Karpas-422 (cell line): ENCODE results near the gene NRTN. TPM values are rescaled to one million over a fixed set of nuclear protein-coding genes. Genes with fewer than 3 reads are reported as not detected.

Experiments used
- DNase-seq: peaks from one replicate; pipeline ENCODE4 v3.0.0-alpha.2; 2015
- H2AFZ ChIP-seq: fragments of 200-600 bp; sonication (generic); 2 replicates; pipeline ENCODE4 v1.6.1; 2014; ENCODE audit warnings: antibody characterized with exemption, low read length, mixed read lengths
- H3K27ac ChIP-seq: fragments of 200-600 bp; sonication (generic); 2 replicates; pipeline ENCODE4 v1.5.1; 2014; ENCODE audit warnings: mild to moderate bottlenecking, low read length, moderate library complexity
- H3K27me3 ChIP-seq: fragments of 200-600 bp; sonication (generic); 2 replicates; pipeline ENCODE4 v1.6.1; 2014; ENCODE audit warnings: low read length, mixed read lengths
- H3K36me3 ChIP-seq: fragments of 200-600 bp; sonication (generic); 2 replicates; pipeline ENCODE4 v1.6.1; 2014; ENCODE audit warnings: low read length, mixed read lengths; ENCODE audit not compliant: insufficient read depth
- H3K4me1 ChIP-seq: fragments of 200-600 bp; sonication (generic); 2 replicates; pipeline ENCODE4 v1.6.1; 2014; ENCODE audit warnings: mild to moderate bottlenecking, low read length, mixed read lengths
- H3K4me2 ChIP-seq: fragments of 200-600 bp; sonication (generic); 2 replicates; pipeline ENCODE4 v1.6.1; 2014; ENCODE audit warnings: low read length, low read depth, mild to moderate bottlenecking; ENCODE audit not compliant: poor library complexity, severe bottlenecking
- H3K4me3 ChIP-seq: fragments of 200-600 bp; sonication (generic); 2 replicates; pipeline ENCODE4 v1.5.1; 2014; ENCODE audit warnings: mild to moderate bottlenecking, antibody characterized with exemption, low read length, mixed read lengths
- H3K79me2 ChIP-seq: fragments of 200-600 bp; sonication (generic); 2 replicates; pipeline ENCODE4 v1.6.1; 2014; ENCODE audit warnings: mild to moderate bottlenecking, low read length, mixed read lengths
- H3K9ac ChIP-seq: fragments of 200-600 bp; sonication (generic); 2 replicates; pipeline ENCODE4 v1.6.0; 2014; ENCODE audit warnings: low read length
- H3K9me2 ChIP-seq: fragments of 200-600 bp; sonication (generic), shearing (Covaris generic); replicated peaks from 2 replicates; pipeline ENCODE4 v1.6.0; 2014; ENCODE audit warnings: mild to moderate bottlenecking, low read length, moderate library complexity; ENCODE audit not compliant: insufficient read depth
- H3K9me3 ChIP-seq: fragments of 300-700, 200-600 bp; sonication (generic); 2 replicates; pipeline ENCODE4 v1.6.1; 2014; ENCODE audit warnings: low read length, mixed read lengths
- H4K20me1 ChIP-seq: fragments of 200-600 bp; sonication (generic); 2 replicates; pipeline ENCODE4 v1.6.1; 2014; ENCODE audit warnings: mild to moderate bottlenecking, antibody characterized with exemption, low read length, low read depth; ENCODE audit not compliant: insufficient read depth
- total RNA-seq: library from RNA; depleted of rRNA; stranded (reverse); fragments of >200 nt; shearing (Covaris generic); gene quantifications from 2 replicates; pipeline ENCODE4 v1.2.3, GENCODE V29; 2014; ENCODE audit warnings: low replicate concordance; rRNA removed

Gene NRTN, protein sequence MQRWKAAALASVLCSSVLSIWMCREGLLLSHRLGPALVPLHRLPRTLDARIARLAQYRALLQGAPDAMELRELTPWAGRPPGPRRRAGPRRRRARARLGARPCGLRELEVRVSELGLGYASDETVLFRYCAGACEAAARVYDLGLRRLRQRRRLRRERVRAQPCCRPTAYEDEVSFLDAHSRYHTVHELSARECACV
- not detected in 2 replicates for total RNA-seq

DNA sequence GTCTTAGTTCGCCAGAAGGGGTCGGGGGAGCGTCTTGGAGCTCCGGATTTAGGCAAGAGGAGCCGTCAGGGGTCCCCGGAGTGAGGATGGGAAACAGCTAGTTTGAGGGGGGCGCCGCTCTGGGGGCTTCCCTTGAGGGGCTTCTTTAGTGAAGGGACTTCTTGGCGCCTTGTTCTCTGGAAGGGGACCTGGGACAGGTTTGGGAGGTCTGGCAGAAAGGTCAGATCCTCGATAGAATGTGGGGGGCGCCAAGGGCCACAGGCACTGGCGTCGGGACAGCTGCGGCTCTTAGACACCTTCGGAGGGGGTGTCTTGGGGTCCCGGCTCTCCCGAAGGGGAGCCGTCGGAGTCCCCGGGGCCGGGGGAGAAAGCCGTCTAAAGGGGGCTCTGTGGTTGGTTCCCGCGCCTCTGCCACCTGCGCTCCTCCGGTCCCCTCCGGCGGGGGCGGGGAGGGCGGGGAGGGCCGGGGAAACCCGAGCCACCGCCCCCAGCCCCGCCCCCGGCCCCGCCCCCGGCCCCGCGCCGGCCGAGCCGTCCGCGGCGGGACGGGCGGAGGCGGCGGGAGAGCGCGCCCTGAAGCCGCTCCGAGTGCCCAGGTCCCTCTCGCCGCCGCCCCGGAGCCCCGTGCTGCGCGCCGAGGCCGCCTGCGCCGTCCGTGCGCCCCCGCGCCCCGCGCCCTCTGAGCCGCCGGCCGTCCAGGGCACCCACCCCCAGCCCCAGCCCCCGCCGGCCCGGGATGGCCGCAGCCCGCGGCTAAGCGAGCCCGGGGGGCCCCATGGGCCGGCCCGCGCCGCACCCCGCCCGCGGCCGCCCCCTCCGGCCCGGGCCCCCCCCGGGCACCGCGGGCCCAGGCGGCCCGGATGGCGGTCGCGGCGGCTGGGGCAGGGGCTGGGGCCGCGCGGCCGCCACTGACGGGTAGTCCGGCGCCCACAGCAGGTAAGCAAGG, at the start of gene NRTN:
Gene NRTN (plus strand): TSS at position 552 of the 946 bp plus-strand sequence. CDS start 19,099 bp downstream, outside the sequence.
- Histone ChIP-seq H3K4me3 (no peak within 1 kb of the TSS), H3K9me2 (no peaks in the 10 kb centered on the region), H3K79me2 (no peaks in the 10 kb centered on the region), H3K9ac (no peak within 1 kb of the TSS), H3K27me3 (no peaks in the 10 kb centered on the region), H2AFZ (no peak within 1 kb of the TSS; the same call in 1 of the 2 replicates), H4K20me1 (no peaks in the 10 kb centered on the region), H3K9me3 (no peaks in the 10 kb centered on the region), H3K4me1 (peaks cover 10% of the 10 kb centered on the region), H3K36me3 (no peaks in the 10 kb centered on the region), H3K4me2 (peak within 1 kb of the TSS; percentile 38), H3K27ac (no peak within 1 kb of the TSS)
- peak; percentile 54 for DNase-seq

DNA sequence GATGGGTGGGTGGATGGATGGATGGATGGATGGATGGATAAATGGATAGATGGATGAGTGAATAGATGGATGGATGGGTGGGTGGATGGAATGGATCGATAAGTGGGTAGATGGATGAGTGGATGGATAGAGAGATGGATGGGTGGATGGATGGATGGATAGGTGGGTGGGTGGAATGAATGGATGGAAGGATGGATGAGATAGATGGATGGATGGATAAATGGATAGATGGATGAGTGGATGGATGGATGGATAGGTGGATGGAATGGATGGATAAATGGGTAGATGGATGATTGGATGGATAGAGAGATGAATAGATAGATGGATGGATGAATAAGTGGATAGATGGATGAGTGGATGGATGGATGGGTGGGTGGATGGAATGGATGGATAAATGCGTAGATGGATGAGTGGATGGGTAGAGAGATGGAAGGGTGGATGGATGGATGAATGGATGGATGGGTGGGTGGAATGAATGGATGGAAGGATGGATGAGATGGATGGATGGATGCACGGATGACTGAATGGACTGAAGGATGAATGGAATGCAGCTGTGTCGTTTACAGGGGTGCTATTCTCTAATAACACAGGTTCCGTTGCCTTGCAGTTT, 42.2 kb upstream of the NRTN start:
- H2AFZ ChIP-seq: no peak overlapping the region
- no peaks in the 10 kb centered on the region; the same call in 1 of the 2 replicates for H3K9me2 ChIP-seq
- H3K4me1 ChIP-seq: no peaks in the 10 kb centered on the region
- DNase-seq: no peak
- no peaks in the 10 kb centered on the region for H3K27me3 ChIP-seq
- H3K4me2 ChIP-seq: no peak overlapping the region
- H3K9ac ChIP-seq: no peak overlapping the region
- no peaks in the 10 kb centered on the region for H4K20me1 ChIP-seq
- H3K4me3 ChIP-seq: no peak overlapping the region
- no peaks in the 10 kb centered on the region for H3K79me2 ChIP-seq
- no peaks in the 10 kb centered on the region for H3K9me3 ChIP-seq
- H3K36me3 ChIP-seq: no peaks in the 10 kb centered on the region
- no peak overlapping the region for H3K27ac ChIP-seq

DNA sequence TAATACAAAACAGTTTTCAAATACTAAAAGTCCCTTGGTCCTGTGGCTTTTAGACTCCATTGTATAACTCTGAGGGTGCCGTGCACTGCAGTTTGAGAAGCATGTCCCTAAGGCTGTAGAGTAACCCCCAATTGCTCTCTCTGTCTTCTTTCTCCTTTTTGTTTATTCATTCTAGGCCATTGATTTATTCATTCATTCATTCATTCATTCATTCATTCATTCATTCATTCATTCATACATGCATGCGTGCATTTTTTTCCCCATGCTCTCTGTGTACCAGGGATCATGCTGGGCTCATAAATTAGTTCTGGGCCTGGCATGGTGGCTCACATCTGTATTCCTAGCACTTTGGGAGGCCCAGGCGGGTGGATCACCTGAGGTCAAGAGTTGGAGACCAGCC, 39.6 kb upstream of the NRTN start:
- no peaks in the 10 kb centered on the region for H3K4me1 ChIP-seq
- no peaks in the 10 kb centered on the region; the same call in 1 of the 2 replicates for H3K9me2 ChIP-seq
- no peak overlapping the region for H3K9ac ChIP-seq
- H3K4me3 ChIP-seq: no peak overlapping the region
- DNase-seq: no peak
- no peaks in the 10 kb centered on the region for H3K36me3 ChIP-seq
- no peaks in the 10 kb centered on the region for H3K27me3 ChIP-seq
- no peaks in the 10 kb centered on the region for H4K20me1 ChIP-seq
- H3K79me2 ChIP-seq: no peaks in the 10 kb centered on the region
- H3K4me2 ChIP-seq: no peak overlapping the region
- no peak overlapping the region for H3K27ac ChIP-seq
- no peak overlapping the region for H2AFZ ChIP-seq
- H3K9me3 ChIP-seq: no peaks in the 10 kb centered on the region

DNA sequence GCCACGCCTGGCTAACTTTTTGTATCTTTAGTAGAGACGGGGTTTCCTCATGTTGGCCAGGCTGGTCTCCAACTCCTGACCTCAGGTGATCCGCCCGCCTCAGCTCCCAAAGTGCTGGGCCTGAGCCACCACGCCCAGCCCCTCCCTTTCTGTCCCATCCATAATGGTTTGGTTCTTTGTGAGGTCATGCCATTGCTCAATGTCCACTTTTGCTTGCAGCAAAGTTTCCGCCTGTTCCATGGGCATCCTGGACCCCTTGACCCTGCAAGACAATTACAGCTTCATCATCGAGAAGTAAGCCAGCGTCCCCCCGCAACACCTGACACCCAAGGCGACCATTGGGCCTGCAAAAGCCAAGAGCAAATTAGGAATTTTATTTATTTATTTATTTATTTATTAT, 36.9 kb upstream of the NRTN start:
- no peak overlapping the region for H2AFZ ChIP-seq
- H3K9me3 ChIP-seq: no peaks in the 10 kb centered on the region
- H4K20me1 ChIP-seq: no peaks in the 10 kb centered on the region
- H3K36me3 ChIP-seq: no peaks in the 10 kb centered on the region
- H3K4me1 ChIP-seq: no peaks in the 10 kb centered on the region
- no peaks in the 10 kb centered on the region for H3K9me2 ChIP-seq
- no peak overlapping the region for H3K4me2 ChIP-seq
- no peak for DNase-seq
- no peak overlapping the region for H3K4me3 ChIP-seq
- H3K79me2 ChIP-seq: no peaks in the 10 kb centered on the region
- no peak overlapping the region for H3K27ac ChIP-seq
- no peak overlapping the region for H3K9ac ChIP-seq
- no peaks in the 10 kb centered on the region for H3K27me3 ChIP-seq

DNA sequence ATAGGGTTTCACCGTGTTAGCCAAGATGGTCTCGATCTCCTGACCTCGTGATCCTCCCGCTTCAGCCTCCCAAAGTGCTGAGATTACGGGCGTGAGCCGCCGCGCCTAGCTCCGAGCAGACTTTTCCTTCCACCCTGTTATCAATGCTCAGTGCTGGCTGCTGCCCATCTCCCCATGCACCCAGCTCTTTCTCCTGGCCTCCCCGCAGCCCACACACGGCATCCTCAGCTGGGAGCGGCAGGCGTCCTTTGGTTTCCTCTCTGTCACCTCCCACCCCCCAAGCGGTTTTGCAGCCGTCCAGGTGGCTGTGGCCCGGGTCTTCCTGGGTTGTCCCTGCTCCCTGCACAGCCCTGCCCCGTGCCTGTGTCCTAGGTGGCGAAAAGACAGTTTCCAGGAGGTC, 32.5 kb upstream of the NRTN start:
- Histone ChIP-seq H3K27ac (no peak overlapping the region), H3K4me2 (no peak overlapping the region), H4K20me1 (no peaks in the 10 kb centered on the region), H3K36me3 (no peaks in the 10 kb centered on the region), H3K9me2 (no peaks in the 10 kb centered on the region), H3K27me3 (no peaks in the 10 kb centered on the region), H3K9ac (no peak overlapping the region), H2AFZ (no peak overlapping the region), H3K9me3 (no peaks in the 10 kb centered on the region), H3K79me2 (no peaks in the 10 kb centered on the region), H3K4me1 (no peaks in the 10 kb centered on the region), H3K4me3 (no peak overlapping the region)
- DNase-seq: no peak

DNA sequence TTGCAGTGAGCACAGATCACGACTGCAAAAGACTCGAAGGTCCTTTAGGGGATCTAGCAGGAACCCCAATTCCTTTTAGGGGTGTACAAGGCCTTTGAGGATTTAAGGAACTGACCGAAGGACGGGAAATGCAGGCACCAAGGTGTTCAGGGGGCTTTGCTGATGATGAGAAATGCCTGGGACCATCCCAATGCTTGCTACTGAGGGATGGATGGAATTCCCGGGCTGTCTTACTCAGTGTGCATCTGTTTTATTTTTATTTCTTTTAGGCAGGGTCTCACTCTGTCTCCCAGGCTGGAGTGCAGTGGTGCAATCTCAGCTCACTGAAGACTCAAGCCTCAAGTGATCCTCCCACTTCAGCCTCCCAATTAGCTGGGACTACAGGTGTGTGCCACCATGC, 31.6 kb upstream of the NRTN start:
- Histone ChIP-seq H3K79me2 (no peaks in the 10 kb centered on the region), H3K4me1 (no peaks in the 10 kb centered on the region), H3K4me3 (no peak overlapping the region), H3K9me2 (no peaks in the 10 kb centered on the region), H4K20me1 (no peaks in the 10 kb centered on the region), H3K9ac (no peak overlapping the region), H3K27me3 (no peaks in the 10 kb centered on the region), H3K36me3 (no peaks in the 10 kb centered on the region), H2AFZ (no peak overlapping the region), H3K9me3 (no peaks in the 10 kb centered on the region), H3K4me2 (no peak overlapping the region), H3K27ac (no peak overlapping the region)
- DNase-seq: no peak

DNA sequence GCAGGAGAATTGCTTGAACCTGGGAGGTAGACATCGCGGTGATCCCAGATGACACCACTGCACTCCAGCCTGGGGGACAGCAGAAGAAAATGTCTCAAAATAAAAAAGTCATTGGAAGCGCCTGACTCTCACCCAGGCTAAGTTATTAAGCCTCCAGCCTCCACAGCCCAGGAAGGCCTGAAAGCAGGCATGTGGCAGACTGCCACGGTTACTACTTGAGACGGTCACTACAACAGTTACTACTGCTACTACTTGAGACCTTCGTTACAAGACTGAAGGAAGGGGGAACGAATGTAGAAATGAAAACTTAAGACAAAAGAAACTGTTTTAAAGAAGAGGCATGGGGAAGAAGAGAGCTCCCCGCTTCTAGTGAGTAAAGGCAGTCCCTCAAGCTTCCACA, 29.9 kb upstream of the NRTN start:
- no peaks in the 10 kb centered on the region for H3K9me2 ChIP-seq
- DNase-seq: no peak
- no peak overlapping the region for H3K4me3 ChIP-seq
- H3K79me2 ChIP-seq: no peaks in the 10 kb centered on the region
- H3K9me3 ChIP-seq: no peaks in the 10 kb centered on the region
- no peaks in the 10 kb centered on the region for H3K36me3 ChIP-seq
- no peaks in the 10 kb centered on the region for H4K20me1 ChIP-seq
- H3K27me3 ChIP-seq: no peaks in the 10 kb centered on the region
- H3K4me1 ChIP-seq: no peaks in the 10 kb centered on the region
- no peak overlapping the region for H2AFZ ChIP-seq
- H3K9ac ChIP-seq: no peak overlapping the region
- H3K4me2 ChIP-seq: no peak overlapping the region
- no peak overlapping the region for H3K27ac ChIP-seq

DNA sequence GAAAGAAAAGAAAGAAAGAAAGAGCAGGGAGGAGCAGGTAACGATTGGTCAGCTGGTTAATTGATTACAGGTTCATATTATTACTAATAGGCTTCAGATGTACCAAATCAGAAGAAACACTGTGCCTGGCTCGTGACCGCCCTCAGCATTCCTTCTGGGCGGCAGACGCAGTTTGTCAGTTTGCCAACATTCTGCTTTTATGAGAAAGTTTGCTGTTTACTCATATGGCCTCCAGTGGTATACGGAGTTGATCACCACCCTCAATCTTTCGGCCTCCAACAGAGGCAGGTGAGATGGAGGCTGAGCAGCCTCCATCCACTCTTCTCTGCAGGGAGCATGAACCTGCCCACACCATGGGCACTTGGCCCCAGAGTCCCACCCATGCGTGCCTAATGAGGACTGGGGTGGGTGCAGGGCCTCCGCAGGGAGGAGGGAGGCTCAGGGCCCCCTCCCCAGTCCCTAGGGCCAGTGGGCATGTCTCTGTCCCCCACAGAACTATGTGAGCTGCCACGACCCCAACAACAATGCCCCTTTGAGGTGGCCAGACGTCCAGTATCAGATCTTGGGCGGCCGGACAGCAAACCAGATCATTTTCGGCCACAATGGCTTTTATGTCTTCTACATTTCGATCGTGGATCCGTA, 29.1 kb upstream of the NRTN start:
- Histone ChIP-seq H3K4me3 (no peak overlapping the region), H3K27me3 (no peaks in the 10 kb centered on the region), H3K9me2 (no peaks in the 10 kb centered on the region), H3K9me3 (no peaks in the 10 kb centered on the region), H2AFZ (no peak overlapping the region), H3K79me2 (no peaks in the 10 kb centered on the region), H3K36me3 (no peaks in the 10 kb centered on the region), H4K20me1 (no peaks in the 10 kb centered on the region), H3K27ac (no peak overlapping the region), H3K4me2 (no peak overlapping the region), H3K9ac (no peak overlapping the region), H3K4me1 (no peaks in the 10 kb centered on the region)
- DNase-seq: no peak
